WTC11 (cell line): Measurements from ENCODE around the gene ATL3. TPM values are rescaled to one million over a fixed set of nuclear protein-coding genes. Genes with fewer than 3 reads are reported as not detected.

Source experiments
- ATAC-seq: fragments of 200-7000 bp; cut with Tn5 transposase; 2 replicates; pipeline ENCODE4 v1.10.0; 2021; ENCODE audit warnings: mild to moderate bottlenecking, moderate library complexity
- CTCF ChIA-PET: fragments of 300-600 bp; sonication (Branson Sonifier 250); formaldehyde crosslinking; loops from one replicate; lab custom pipeline; 2021; ENCODE audit warnings: antibody characterized with exemption; lab: Charles Lee
- POLR2A ChIA-PET: fragments of 350-600 bp; sonication (Branson Sonifier 250); formaldehyde crosslinking; loops from one replicate; lab custom pipeline; 2021; ENCODE audit warnings: antibody characterized with exemption; lab: Charles Lee
- DNase-seq: peaks from one replicate; pipeline ENCODE4 v3.0.0; 2021; ENCODE audit warnings: low spot score
- H3K27ac Mint-ChIP-seq: 2 replicates; pipeline ENCODE4 v1.8.0; 2021; ENCODE audit warnings: mixed read lengths
- H3K27me3 Mint-ChIP-seq: 2 replicates; pipeline ENCODE4 v1.8.0; 2021; ENCODE audit warnings: low read depth, mild to moderate bottlenecking, moderate library complexity, mixed read lengths
- H3K36me3 Mint-ChIP-seq: 2 replicates; pipeline ENCODE4 v1.8.0; 2021; ENCODE audit warnings: mixed read lengths
- H3K4me1 Mint-ChIP-seq: 2 replicates; pipeline ENCODE4 v1.8.0; 2022; ENCODE audit warnings: mixed read lengths
- H3K4me3 Mint-ChIP-seq: 2 replicates; pipeline ENCODE4 v1.8.0; 2021; ENCODE audit warnings: mild to moderate bottlenecking, moderate library complexity, mixed read lengths
- H3K9me3 Mint-ChIP-seq: 2 replicates; pipeline ENCODE4 v1.8.0; 2021; ENCODE audit warnings: mixed read lengths
- AFF4 ChIP-seq: sonication (generic); formaldehyde crosslinking; IDR thresholded peaks from 2 replicates; pipeline ENCODE4 v1.8.1; 2023; ENCODE audit warnings: mild to moderate bottlenecking, missing genetic modification reagents, borderline replicate concordance
- CREB1 ChIP-seq: sonication (generic); formaldehyde crosslinking; IDR thresholded peaks from 2 replicates; pipeline ENCODE4 v1.8.0; 2023; ENCODE audit warnings: mild to moderate bottlenecking, missing genetic modification reagents
- ELF4 ChIP-seq: sonication (generic); formaldehyde crosslinking; IDR thresholded peaks from 2 replicates; pipeline ENCODE4 v1.8.1; 2022; ENCODE audit warnings: low read depth, mild to moderate bottlenecking, moderate library complexity, missing genetic modification reagents
- FOXJ3 ChIP-seq: sonication (generic); formaldehyde crosslinking; IDR thresholded peaks from 2 replicates; pipeline ENCODE4 v1.9.0; 2021; ENCODE audit warnings: missing genetic modification reagents, mild to moderate bottlenecking, borderline replicate concordance
- GRHL2 ChIP-seq: fragments of 250-450 bp; sonication (Bioruptor Pico); IDR thresholded peaks from 2 replicates; pipeline ENCODE4 v1.8.0; 2022; ENCODE audit warnings: mild to moderate bottlenecking, moderate library complexity; ENCODE audit not compliant: insufficient replicate concordance, severe bottlenecking
- GTF2I ChIP-seq: fragments of 250-450 bp; sonication (Bioruptor Pico); conservative IDR thresholded peaks from 2 replicates; pipeline ENCODE4 v1.4.0; 2021; ENCODE audit warnings: mild to moderate bottlenecking
- HMGXB4 ChIP-seq: sonication (generic); formaldehyde crosslinking; IDR thresholded peaks from 2 replicates; pipeline ENCODE4 v1.8.1; 2023; ENCODE audit warnings: mild to moderate bottlenecking, moderate library complexity, missing genetic modification reagents
- MYBL2 ChIP-seq: sonication (generic); formaldehyde crosslinking; IDR thresholded peaks from 2 replicates; pipeline ENCODE4 v1.8.1; 2023; ENCODE audit warnings: mild to moderate bottlenecking, moderate library complexity, missing genetic modification reagents
- NFE2L1 ChIP-seq: sonication (generic); formaldehyde crosslinking; IDR thresholded peaks from 2 replicates; pipeline ENCODE4 v1.8.1; 2023; ENCODE audit warnings: missing genetic modification reagents
- NR3C1 ChIP-seq: sonication (generic); formaldehyde crosslinking; conservative IDR thresholded peaks from 2 replicates; pipeline ENCODE4 v1.8.1; 2023; ENCODE audit warnings: low read depth, mild to moderate bottlenecking, missing genetic modification reagents
- PREB ChIP-seq: sonication (generic); formaldehyde crosslinking; IDR thresholded peaks from 2 replicates; pipeline ENCODE4 v1.8.1; 2022; ENCODE audit warnings: mild to moderate bottlenecking, missing genetic modification reagents, moderate library complexity, borderline replicate concordance
- RORB ChIP-seq: fragments of 250-450 bp; sonication (Bioruptor Pico); IDR thresholded peaks from 2 replicates; pipeline ENCODE4 v1.9.0; 2021; ENCODE audit warnings: mild to moderate bottlenecking
- SP1 ChIP-seq: sonication (generic); formaldehyde crosslinking; conservative IDR thresholded peaks from 2 replicates; pipeline ENCODE4 v1.8.1; 2022; ENCODE audit warnings: missing genetic modification reagents
- TEAD1 ChIP-seq: sonication (generic); formaldehyde crosslinking; IDR thresholded peaks from 2 replicates; pipeline ENCODE4 v1.8.0; 2022; ENCODE audit warnings: mild to moderate bottlenecking, missing genetic modification reagents
- TP53 ChIP-seq: sonication (generic); formaldehyde crosslinking; IDR thresholded peaks from 2 replicates; pipeline ENCODE4 v1.8.1; 2023; ENCODE audit warnings: mild to moderate bottlenecking, missing genetic modification reagents
- USF1 ChIP-seq: sonication (generic); formaldehyde crosslinking; IDR thresholded peaks from 2 replicates; pipeline ENCODE4 v1.8.0; 2022; ENCODE audit warnings: mild to moderate bottlenecking, missing genetic modification reagents
- ZMAT4 ChIP-seq: fragments of 250-450 bp; sonication (Bioruptor Pico); IDR thresholded peaks from 2 replicates; pipeline ENCODE4 v1.9.0; 2021; ENCODE audit warnings: mild to moderate bottlenecking
- ZNF232 ChIP-seq: sonication (generic); formaldehyde crosslinking; IDR thresholded peaks from 2 replicates; pipeline ENCODE4 v1.8.0; 2022; ENCODE audit warnings: mild to moderate bottlenecking, missing genetic modification reagents
- ZNF425 ChIP-seq: fragments of 250-450 bp; sonication (Bioruptor Pico); conservative IDR thresholded peaks from 2 replicates; pipeline ENCODE4 v1.9.0; 2021; ENCODE audit warnings: mild to moderate bottlenecking
- ZNF512 ChIP-seq: sonication (generic); formaldehyde crosslinking; IDR thresholded peaks from 2 replicates; pipeline ENCODE4 v1.8.1; 2022; ENCODE audit warnings: missing genetic modification reagents, borderline replicate concordance
- ZNF671 ChIP-seq: fragments of 250-450 bp; sonication (Bioruptor Pico); IDR thresholded peaks from 2 replicates; pipeline ENCODE4 v1.8.0; 2021; ENCODE audit warnings: mild to moderate bottlenecking
- total RNA-seq: library from RNA; stranded (reverse); gene quantifications from 3 replicates; pipeline ENCODE4 v1.2.3, GENCODE V29; 2021

Gene ATL3
- total RNA-seq, 1 experiment from 2014 or later: 32.1 TPM

GRCh38 chr11:63629426-63629825, 41.8 kb downstream of the ATL3 start:
- peaks cover 58% of the 10 kb centered on the region for H3K36me3 Mint-ChIP-seq
- TF ChIP-seq FOXJ3 (no peak), RORB (CRISPR knock-in tag) (no peak), TP53 (CRISPR knock-in tag) (no peak), ZNF512 (no peak), MYBL2 (CRISPR knock-in tag) (no peak), USF1 (CRISPR knock-in tag) (no peak), GRHL2 (CRISPR knock-in tag) (no peak), CREB1 (no peak), TEAD1 (CRISPR knock-in tag) (no peak), ZNF671 (no peak)
- H3K9me3 Mint-ChIP-seq: no peaks in the 10 kb centered on the region
- no peak for DNase-seq
- H3K4me3 Mint-ChIP-seq: no peak overlapping the region
- no peak for ATAC-seq
- H3K27ac Mint-ChIP-seq: no peak overlapping the region
- H3K4me1 Mint-ChIP-seq: no peaks in the 10 kb centered on the region
- ChIA-PET CTCF (interaction anchor here (0.7 to 1.3 kb wide), 3 partner anchors 36 to 460 kb away, joined by 3 to 6 read pairs (median 3); no protein-coding TSS in a partner anchor), POLR2A (no interaction called here)
- no peaks in the 10 kb centered on the region for H3K27me3 Mint-ChIP-seq

GRCh38 chr11:63623513-63624140, 47.5 kb downstream of the ATL3 start:
- no peaks in the 10 kb centered on the region for H3K9me3 Mint-ChIP-seq
- H3K27ac Mint-ChIP-seq: peak overlapping the region; percentile 77
- peaks cover 6% of the 10 kb centered on the region for H3K36me3 Mint-ChIP-seq
- ChIA-PET CTCF (interaction anchor here (1.4 to 3.3 kb wide), 2 partner anchors 144 to 410 kb away, joined by 4 to 13 read pairs; no protein-coding TSS in a partner anchor), POLR2A (no interaction called here)
- no peak overlapping the region for H3K4me3 Mint-ChIP-seq
- ATAC-seq (peak; percentile 57), DNase-seq (no peak)
- H3K4me1 Mint-ChIP-seq: peaks cover 25% of the 10 kb centered on the region
- no peaks in the 10 kb centered on the region; the same call in 1 of the 2 replicates for H3K27me3 Mint-ChIP-seq
- TF ChIP-seq NR3C1 (CRISPR knock-in tag) (no peak), ZNF671 (peak; percentile 61; the same call in 1 of the 2 replicates)

- Mint-ChIP-seq H3K36me3 (no peaks in the 10 kb centered on the region), H3K4me3 (no peak overlapping the region), H3K4me1 (peaks cover 30% of the 10 kb centered on the region), H3K9me3 (no peaks in the 10 kb centered on the region), H3K27ac (no peak overlapping the region), H3K27me3 (no peaks in the 10 kb centered on the region; the same call in 1 of the 2 replicates)
- ChIA-PET POLR2A (no interaction called here), CTCF (interaction anchor here (1.4 to 3.3 kb wide), 2 partner anchors 143 to 409 kb away, joined by 4 to 13 read pairs; no protein-coding TSS in a partner anchor)
- DNase-seq: no peak
- ATAC-seq: no peak
- TF ChIP-seq GTF2I (CRISPR knock-in tag): no peak
- no peak for TF ChIP-seq ZMAT4 (CRISPR knock-in tag)
- TF ChIP-seq HMGXB4 (CRISPR knock-in tag): no peak
- TF ChIP-seq PREB: no peak
- no peak for TF ChIP-seq RORB (CRISPR knock-in tag)
- no peak for TF ChIP-seq ELF4 (CRISPR knock-in tag)
- no peak for TF ChIP-seq ZNF232 (CRISPR knock-in tag)
- no peak for TF ChIP-seq ZNF425 (CRISPR knock-in tag)
- no peak for TF ChIP-seq NFE2L1 (CRISPR knock-in tag)
- TF ChIP-seq SP1: no peak
- no peak for TF ChIP-seq AFF4 (CRISPR knock-in tag)
Observed at GRCh38 chr11:63622323-63622722, 48.9 kb downstream of the ATL3 start.
